GM21723 (cell line): Measurements from ENCODE around the gene KLF13.

Experiments used
- ATAC-seq: cut with Tn5 transposase; IDR thresholded peaks from one replicate; pipeline ENCODE4 v1.9.1; 2021; ENCODE audit warnings: mild to moderate bottlenecking, moderate library complexity; ENCODE audit not compliant: unreplicated experiment

The KLF13 gene

GRCh38 chr15:31397851-31398661 lies 71.4 kb downstream of the KLF13 start:
- no peak for ATAC-seq

GRCh38 chr15:31398677-31399301 lies 72.2 kb downstream of the KLF13 start:
- no peak for ATAC-seq

GRCh38 chr15:31399544-31400171 lies 73.0 kb downstream of the KLF13 start:
- ATAC-seq: no peak

GRCh38 chr15:31400222-31400927 lies 73.7 kb downstream of the KLF13 start:
- ATAC-seq: no peak

GRCh38 chr15:31401282-31401681 lies 74.6 kb downstream of the KLF13 start:
- no peak for ATAC-seq

GRCh38 chr15:31402003-31402402 lies 75.4 kb downstream of the KLF13 start:
- no peak for ATAC-seq

- no peak for ATAC-seq
These were observed 75.9 kb downstream of the KLF13 start for GRCh38 chr15:31402511-31403056.

- no peak for ATAC-seq
These were observed 76.5 kb downstream of the KLF13 start for GRCh38 chr15:31403096-31403495.

GRCh38 chr15:31403606-31404005 lies 77.0 kb downstream of the KLF13 start:
- ATAC-seq: no peak

- ATAC-seq: no peak
These were observed 77.7 kb downstream of the KLF13 start for GRCh38 chr15:31404345-31404744.

GRCh38 chr15:31405200-31405920 lies 78.7 kb downstream of the KLF13 start:
- ATAC-seq: no peak

- ATAC-seq: no peak
These were observed 80.7 kb downstream of the KLF13 start for GRCh38 chr15:31407376-31407775.

- ATAC-seq: no peak
These were observed 81.2 kb downstream of the KLF13 start for GRCh38 chr15:31407851-31408250.

- no peak for ATAC-seq
These were observed 82.1 kb downstream of the KLF13 start for GRCh38 chr15:31408724-31409123.

- ATAC-seq: no peak
These were observed 82.5 kb downstream of the KLF13 start for GRCh38 chr15:31409171-31409570.

GRCh38 chr15:31412824-31413223 lies 86.2 kb downstream of the KLF13 start:
- no peak for ATAC-seq

GRCh38 chr15:31415201-31415600 lies 88.6 kb downstream of the KLF13 start:
- ATAC-seq: no peak

- no peak for ATAC-seq
These were observed 93.2 kb downstream of the KLF13 start for GRCh38 chr15:31419820-31420219.

GRCh38 chr15:31427411-31427810 lies 100.8 kb downstream of the KLF13 start:
- no peak for ATAC-seq
